GM18526 (cell line): ENCODE measurements around the gene ADGRL1.

Experiments
- POLR2A ChIP-seq: IDR thresholded peaks from 3 replicates; pipeline ENCODE4 v1.6.1; 2011; ENCODE audit not compliant: insufficient read length; ENCODE audit errors: extremely low read depth

The ADGRL1 gene

GRCh38 chr19:14159059-14159458, 46.9 kb downstream of the ADGRL1 start:
- TF ChIP-seq POLR2A: no peak

GRCh38 chr19:14158276-14159023, 47.5 kb downstream of the ADGRL1 start:
- no peak for TF ChIP-seq POLR2A

GRCh38 chr19:14156971-14157717, 48.8 kb downstream of the ADGRL1 start:
- TF ChIP-seq POLR2A: no peak

GRCh38 chr19:14156122-14156521, 49.8 kb downstream of the ADGRL1 start:
- no peak for TF ChIP-seq POLR2A

GRCh38 chr19:14155371-14155770, 50.6 kb downstream of the ADGRL1 start:
- no peak for TF ChIP-seq POLR2A

GRCh38 chr19:14152713-14153112, 53.3 kb downstream of the ADGRL1 start:
- TF ChIP-seq POLR2A: no peak

- no peak for TF ChIP-seq POLR2A
Observed at GRCh38 chr19:14150770-14151661, 55.0 kb downstream of the ADGRL1 start.

GRCh38 chr19:14150041-14150769, 55.8 kb downstream of the ADGRL1 start:
- no peak for TF ChIP-seq POLR2A

GRCh38 chr19:14149509-14149994, 56.4 kb downstream of the ADGRL1 start:
- no peak for TF ChIP-seq POLR2A

GRCh38 chr19:14148751-14149410, 57.1 kb downstream of the ADGRL1 start:
- TF ChIP-seq POLR2A: no peak

GRCh38 chr19:14147797-14148605, 58.0 kb downstream of the ADGRL1 start:
- TF ChIP-seq POLR2A: no peak

- no peak for TF ChIP-seq POLR2A
Observed at GRCh38 chr19:14146789-14147216, 59.2 kb downstream of the ADGRL1 start.

GRCh38 chr19:14145381-14145780, 60.6 kb downstream of the ADGRL1 start:
- TF ChIP-seq POLR2A: no peak

- TF ChIP-seq POLR2A: no peak
Observed at GRCh38 chr19:14142262-14143190, 63.4 kb downstream of the ADGRL1 start.
